ENCODE data around the gene TRPC4AP. TPM values are rescaled to one million over a fixed set of nuclear protein-coding genes. Genes with fewer than 3 reads are reported as not detected.
A peak's percentile ranks its signal among the peaks of the same experiment; 100 is the strongest.

The TRPC4AP gene
- total RNA-seq, 4 donors from 2014 or later: 35.2 to 50.4 (median 47.2) TPM

- Histone ChIP-seq H3K27ac (peak overlapping the region in 1 of 4 donors; percentile 1), H3K4me1 (peaks cover 5 to 53% (median 21%) of the 10 kb centered on the region in 3 donors), H3K9me3 (no peaks in the 10 kb centered on the region), H3K4me3 (no peak overlapping the region), H3K36me3 (peaks cover 0 to 28% (median 0%) of the 10 kb centered on the region in 3 donors), H3K27me3 (no peaks in the 10 kb centered on the region)
- WGBS, 2 donors: 91 to 98% methylated on average over 4 to 6 of the region's 7 CpGs
- TF ChIP-seq POLR2A (IDR thresholded peaks at IDR 0.05) (no peak), CTCF (IDR thresholded peaks at IDR 0.05) (no peak)
- no peak for DNase-seq
- intact Hi-C loops (cut with DNase I): no loop called here
Measured at GRCh38 chr20:34953960-34954359, 138.6 kb downstream of the TRPC4AP start.

GRCh38 chr20:34952671-34953070 lies 139.9 kb downstream of the TRPC4AP start:
- peaks cover 5 to 53% (median 21%) of the 10 kb centered on the region in 3 donors for H3K4me1 ChIP-seq
- TF ChIP-seq CTCF (IDR thresholded peaks at IDR 0.05) (no peak), POLR2A (IDR thresholded peaks at IDR 0.05) (no peak)
- no peaks in the 10 kb centered on the region for H3K9me3 ChIP-seq
- intact Hi-C loops (cut with DNase I): no loop called here
- WGBS, 2 donors: 50 to 71% methylated on average over 4 to 5 of the region's 5 CpGs
- DNase-seq: no peak
- peak overlapping the region in 1 of 4 donors; percentile 35 for H3K27ac ChIP-seq
- no peaks in the 10 kb centered on the region for H3K27me3 ChIP-seq
- no peak overlapping the region for H3K4me3 ChIP-seq
- H3K36me3 ChIP-seq: peaks cover 0 to 38% (median 0%) of the 10 kb centered on the region in 3 donors

Small RNAs within 50 kb of the gene (small RNA-seq; reads per million reads assigned to genes)
- gene MIR499A (0 to 0.42 (median 0.07) reads per million in 4 donors), gene RF00275 (0 reads per million in 4 donors), gene RNU6-407P (0 reads per million in 4 donors)

Other genes with a start within 250 kb of the TRPC4AP start
- 1 to 10 TPM; 1.8 to 8.2 (median 5.1) TPM for gene GGT7, start 220.0 kb downstream of the TRPC4AP start, total RNA-seq
- 10 to 100 TPM; 29.5 to 69.1 (median 43.6) TPM for gene ACSS2, start 216.2 kb downstream of the TRPC4AP start, total RNA-seq
- 10 to 100 TPM; 61.3 to 75.2 (median 64.5) TPM for gene GSS, start 137.0 kb downstream of the TRPC4AP start, total RNA-seq
- gene MYH7B, start 136.9 kb downstream of the TRPC4AP start, total RNA-seq: under 1 TPM in 1 of 4 donors, not detected in 3; 0.19 TPM
- 10 to 100 TPM; 12.5 to 17.5 (median 14.6) TPM for gene EDEM2, start 54.5 kb upstream of the TRPC4AP start, total RNA-seq
- gene PROCR, start 79.3 kb upstream of the TRPC4AP start, total RNA-seq: 10 to 100 TPM in 3 of 4 donors, 1 to 10 TPM in 1; 2.5 to 19.6 (median 14.6) TPM
- under 1 TPM in 3 of 4 donors, not detected in 1; 0.06 to 0.38 (median 0.08) TPM for gene MMP24, start 133.9 kb upstream of the TRPC4AP start, total RNA-seq
- 10 to 100 TPM; 12.8 to 21.5 (median 18.7) TPM for gene MMP24OS, start 185.3 kb upstream of the TRPC4AP start, total RNA-seq
- 100 to 1,000 TPM; 176 to 240 (median 198) TPM for gene EIF6, start 192.0 kb upstream of the TRPC4AP start, total RNA-seq
- 10 to 100 TPM; 29.5 to 55.3 (median 38.2) TPM for gene FAM83C, start 199.6 kb upstream of the TRPC4AP start, total RNA-seq

Measured in esophagus squamous epithelium (tissue), 5 donors.